GM10266 (cell line): ENCODE measurements around the gene BRINP3.

Experiments
- DNase-seq: peaks from one replicate; pipeline ENCODE4 v3.0.0; 2012; ENCODE audit errors: extremely low spot score
- TF ChIP-seq, protein P1 (sequence below): IDR thresholded peaks from 2 replicates; pipeline ENCODE4 v1.5.1; 2012; ENCODE audit warnings: mild to moderate bottlenecking, low read depth; ENCODE audit not compliant: control insufficient read depth, insufficient read depth; ENCODE audit errors: missing control alignments

Gene BRINP3

DNA sequence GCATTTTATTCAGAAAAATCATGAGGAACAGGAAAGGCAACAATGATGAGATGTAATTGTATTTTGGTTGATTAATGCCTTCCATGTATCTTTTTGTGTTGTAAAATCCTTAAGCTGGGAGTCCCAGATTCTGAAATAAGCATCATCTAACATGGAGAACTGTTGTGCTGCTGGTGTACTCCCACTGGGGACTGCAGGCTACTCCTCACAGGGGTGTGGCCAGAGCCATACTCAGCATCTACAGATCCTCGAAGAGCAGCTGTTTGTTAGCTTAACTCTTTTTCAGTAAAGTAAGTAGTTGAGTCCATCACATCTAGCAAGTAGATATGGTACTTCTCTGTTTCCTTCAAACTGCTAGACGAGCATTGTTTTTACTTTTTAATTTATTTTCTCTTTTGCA lies 358.0 kb downstream of the BRINP3 start:
- no peak for DNase-seq
- TF ChIP-seq, protein P1, sequence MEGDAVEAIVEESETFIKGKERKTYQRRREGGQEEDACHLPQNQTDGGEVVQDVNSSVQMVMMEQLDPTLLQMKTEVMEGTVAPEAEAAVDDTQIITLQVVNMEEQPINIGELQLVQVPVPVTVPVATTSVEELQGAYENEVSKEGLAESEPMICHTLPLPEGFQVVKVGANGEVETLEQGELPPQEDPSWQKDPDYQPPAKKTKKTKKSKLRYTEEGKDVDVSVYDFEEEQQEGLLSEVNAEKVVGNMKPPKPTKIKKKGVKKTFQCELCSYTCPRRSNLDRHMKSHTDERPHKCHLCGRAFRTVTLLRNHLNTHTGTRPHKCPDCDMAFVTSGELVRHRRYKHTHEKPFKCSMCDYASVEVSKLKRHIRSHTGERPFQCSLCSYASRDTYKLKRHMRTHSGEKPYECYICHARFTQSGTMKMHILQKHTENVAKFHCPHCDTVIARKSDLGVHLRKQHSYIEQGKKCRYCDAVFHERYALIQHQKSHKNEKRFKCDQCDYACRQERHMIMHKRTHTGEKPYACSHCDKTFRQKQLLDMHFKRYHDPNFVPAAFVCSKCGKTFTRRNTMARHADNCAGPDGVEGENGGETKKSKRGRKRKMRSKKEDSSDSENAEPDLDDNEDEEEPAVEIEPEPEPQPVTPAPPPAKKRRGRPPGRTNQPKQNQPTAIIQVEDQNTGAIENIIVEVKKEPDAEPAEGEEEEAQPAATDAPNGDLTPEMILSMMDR: no peak

DNA sequence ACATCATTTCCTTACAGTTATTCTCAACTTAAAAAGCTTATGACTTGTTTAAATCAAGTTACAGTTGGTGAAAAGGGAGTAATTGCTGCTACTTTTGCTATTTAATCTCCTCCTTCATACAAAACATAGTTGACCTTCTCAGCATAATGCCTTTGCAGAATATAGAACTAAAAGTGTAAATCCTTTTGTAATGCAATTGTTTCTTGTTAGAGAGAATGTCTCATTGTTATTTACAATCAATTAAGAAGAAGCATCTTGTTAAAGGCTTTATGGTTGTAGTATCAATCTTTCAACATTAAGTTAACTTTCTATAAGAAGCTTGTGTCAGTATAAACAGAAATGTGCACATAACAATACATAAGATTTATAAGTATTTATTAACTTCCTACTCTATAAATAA lies 360.7 kb downstream of the BRINP3 start:
- no peak for DNase-seq
- TF ChIP-seq, protein P1: no peak

DNA sequence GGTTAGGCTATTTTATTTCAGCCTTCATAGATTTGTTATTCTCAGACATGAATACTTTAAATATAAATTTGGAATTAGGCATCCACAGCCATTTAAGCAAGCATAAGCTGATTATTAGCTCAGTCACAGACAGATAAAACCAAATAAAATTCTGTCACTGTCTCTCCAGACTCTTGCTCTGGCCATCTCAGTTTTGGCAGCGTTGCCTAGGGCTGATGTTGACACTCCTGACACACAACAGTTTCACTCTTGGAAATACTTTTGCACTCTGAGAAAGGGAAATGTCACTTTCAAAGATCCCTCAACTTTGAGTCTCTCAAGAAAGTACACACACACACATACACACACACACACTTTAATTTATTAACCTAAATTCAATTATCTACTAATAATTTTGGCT lies 372.7 kb downstream of the BRINP3 start:
- TF ChIP-seq, protein P1: no peak

DNA sequence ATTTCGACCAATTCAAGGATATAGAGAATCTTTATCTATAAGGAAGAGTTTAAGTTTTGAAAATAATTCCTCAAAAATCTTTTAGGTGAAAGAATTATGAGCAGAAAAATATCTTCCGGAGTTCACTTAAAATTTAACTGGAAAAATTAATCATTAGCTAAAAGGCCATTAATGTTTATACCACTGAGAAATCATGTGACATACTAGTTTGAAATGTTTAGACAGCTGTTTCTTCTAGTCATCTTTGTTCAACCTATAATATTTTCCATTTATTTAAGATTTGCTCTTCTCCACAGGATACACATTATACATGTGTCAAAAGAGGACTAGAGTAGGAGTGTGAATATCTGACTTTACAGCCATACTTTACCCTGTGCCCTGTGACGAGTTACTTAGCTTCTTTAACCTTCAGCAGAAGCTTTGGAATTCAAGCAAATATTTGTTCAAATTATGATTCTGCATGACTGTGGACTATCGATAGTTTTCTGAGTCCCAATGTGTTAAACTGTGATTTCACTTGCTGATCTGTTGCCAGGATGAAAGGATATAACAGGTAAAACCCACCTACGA lies 374.8 kb downstream of the BRINP3 start:
- TF ChIP-seq, protein P1: no peak
- no peak for DNase-seq

More for the DNA sequence above, 372.7 kb downstream of the BRINP3 start:
- DNase-seq: no peak

DNA sequence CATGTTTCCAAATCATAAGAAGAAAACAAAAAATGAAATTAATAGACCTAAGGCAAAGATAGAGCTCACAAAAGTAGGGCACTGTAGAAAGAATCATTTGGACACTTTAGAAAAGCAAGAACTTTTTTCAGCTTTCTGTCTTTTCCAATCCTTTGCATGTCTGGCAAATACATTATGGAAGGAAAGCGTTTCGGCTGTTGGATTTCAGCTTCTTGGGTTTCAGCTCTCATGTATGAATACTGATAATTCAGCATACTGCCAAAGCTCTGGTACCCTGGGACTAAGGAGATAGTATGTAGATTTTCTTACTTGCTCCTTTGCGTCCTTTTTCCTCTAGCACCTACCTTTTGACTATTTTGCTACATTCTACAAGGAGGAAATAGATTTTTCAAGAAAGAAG lies 375.9 kb downstream of the BRINP3 start:
- TF ChIP-seq, protein P1: no peak
- no peak for DNase-seq

DNA sequence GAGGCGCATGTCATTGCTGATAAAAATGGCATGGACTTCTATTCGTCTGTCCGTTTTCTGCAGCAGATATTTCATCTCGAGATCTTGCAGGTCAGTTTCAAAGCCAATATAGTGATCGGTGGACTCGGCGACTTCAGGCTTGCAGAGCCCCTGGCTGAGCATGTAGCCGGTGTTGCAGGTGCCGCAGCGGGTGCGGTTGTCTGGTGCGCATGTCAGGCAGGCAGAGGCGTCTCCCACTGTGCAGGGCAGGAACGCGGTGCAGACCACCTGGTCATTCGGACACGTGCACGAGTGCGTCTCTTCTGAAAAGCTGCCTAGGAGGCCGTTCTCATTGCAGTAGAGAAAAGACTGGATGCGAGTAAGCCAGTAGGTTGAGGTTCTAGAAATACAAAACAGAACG lies 378.9 kb downstream of the BRINP3 start:
- TF ChIP-seq, protein P1: no peak
- no peak for DNase-seq

DNA sequence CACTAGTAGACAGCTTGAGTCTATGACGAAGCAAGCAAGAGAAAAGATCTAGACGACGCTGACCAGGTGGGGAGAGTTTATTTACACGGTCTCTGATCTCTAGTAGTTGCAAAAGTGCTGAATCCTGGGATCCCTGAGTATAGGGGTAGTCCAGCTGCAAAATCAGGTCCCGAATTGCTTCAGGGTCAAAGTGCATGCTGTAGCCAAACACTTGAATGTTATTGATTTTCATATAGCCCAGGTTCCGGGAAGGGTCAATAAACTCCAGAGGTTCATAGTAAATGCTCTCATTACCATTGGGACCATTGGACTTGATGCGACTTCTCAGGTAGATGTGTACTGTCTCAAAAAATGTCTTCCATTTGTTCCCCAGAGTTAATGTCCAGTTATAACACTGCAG lies 379.6 kb downstream of the BRINP3 start:
- TF ChIP-seq, protein P1: no peak

More for the DNA sequence above, 379.6 kb downstream of the BRINP3 start:
- DNase-seq: no peak
